ENCODE data around the gene DLGAP4.

GRCh38 chr20:36352843-36353553, 46.9 kb downstream of the DLGAP4 start:
- TF ChIP-seq E4F1 (IDR thresholded peaks at IDR 0.05; ENCODE audit: borderline replicate concordance, partially characterized antibody): no peak
- no peak for TF ChIP-seq SMC3 (IDR thresholded peaks at IDR 0.05; ENCODE audit: borderline replicate concordance, low read length)
- TF ChIP-seq, protein P1, sequence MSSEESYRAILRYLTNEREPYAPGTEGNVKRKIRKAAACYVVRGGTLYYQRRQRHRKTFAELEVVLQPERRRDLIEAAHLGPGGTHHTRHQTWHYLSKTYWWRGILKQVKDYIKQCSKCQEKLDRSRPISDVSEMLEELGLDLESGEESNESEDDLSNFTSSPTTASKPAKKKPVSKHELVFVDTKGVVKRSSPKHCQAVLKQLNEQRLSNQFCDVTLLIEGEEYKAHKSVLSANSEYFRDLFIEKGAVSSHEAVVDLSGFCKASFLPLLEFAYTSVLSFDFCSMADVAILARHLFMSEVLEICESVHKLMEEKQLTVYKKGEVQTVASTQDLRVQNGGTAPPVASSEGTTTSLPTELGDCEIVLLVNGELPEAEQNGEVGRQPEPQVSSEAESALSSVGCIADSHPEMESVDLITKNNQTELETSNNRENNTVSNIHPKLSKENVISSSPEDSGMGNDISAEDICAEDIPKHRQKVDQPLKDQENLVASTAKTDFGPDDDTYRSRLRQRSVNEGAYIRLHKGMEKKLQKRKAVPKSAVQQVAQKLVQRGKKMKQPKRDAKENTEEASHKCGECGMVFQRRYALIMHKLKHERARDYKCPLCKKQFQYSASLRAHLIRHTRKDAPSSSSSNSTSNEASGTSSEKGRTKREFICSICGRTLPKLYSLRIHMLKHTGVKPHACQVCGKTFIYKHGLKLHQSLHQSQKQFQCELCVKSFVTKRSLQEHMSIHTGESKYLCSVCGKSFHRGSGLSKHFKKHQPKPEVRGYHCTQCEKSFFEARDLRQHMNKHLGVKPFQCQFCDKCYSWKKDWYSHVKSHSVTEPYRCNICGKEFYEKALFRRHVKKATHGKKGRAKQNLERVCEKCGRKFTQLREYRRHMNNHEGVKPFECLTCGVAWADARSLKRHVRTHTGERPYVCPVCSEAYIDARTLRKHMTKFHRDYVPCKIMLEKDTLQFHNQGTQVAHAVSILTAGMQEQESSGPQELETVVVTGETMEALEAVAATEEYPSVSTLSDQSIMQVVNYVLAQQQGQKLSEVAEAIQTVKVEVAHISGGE (CRISPR knock-in tag; IDR thresholded peaks at IDR 0.05): no peak
- TF ChIP-seq CTCF (IDR thresholded peaks at IDR 0.05 in 2 of 3, conservative IDR thresholded peaks at IDR 0.05 in 1 of 3; ENCODE audit: control insufficient read depth in 2 of 3, extremely low read depth in 1 of 3, insufficient read depth in 1 of 3, low read depth in 3 of 3, low read length in 3 of 3): no peak
- no peak for TF ChIP-seq RELA (IDR thresholded peaks at IDR 0.05; ENCODE audit: borderline replicate concordance, partially characterized antibody)
- no peak for TF ChIP-seq SPI1 (IDR thresholded peaks at IDR 0.05; ENCODE audit: borderline replicate concordance, insufficient read depth, low read depth, low read length)
- TF ChIP-seq MTA3 (IDR thresholded peaks at IDR 0.05; ENCODE audit: borderline replicate concordance, low read length): no peak

Measured in GM12878 (cell line).